GM23248 (cell line): ENCODE data around the gene VTI1A. TPM values are rescaled to one million over a fixed set of nuclear protein-coding genes. Genes with fewer than 3 reads are reported as not detected.

Experiments
- DNase-seq: peaks from one replicate; pipeline ENCODE4 v3.0.0-alpha.2; 2015
- H2AFZ ChIP-seq: fragments of 200-600 bp; sonication (generic); 2 replicates; pipeline ENCODE4 v1.6.1; 2016; ENCODE audit warnings: antibody characterized with exemption
- H3F3A ChIP-seq: fragments of 200-600 bp; sonication (generic); 2 replicates; pipeline ENCODE4 v1.6.1; 2016; ENCODE audit warnings: mild to moderate bottlenecking, antibody characterized with exemption, mixed run types; ENCODE audit not compliant: insufficient read depth
- H3K27ac ChIP-seq: fragments of 200-600 bp; sonication (generic); 2 replicates; pipeline ENCODE4 v1.5.1; 2016; ENCODE audit warnings: mild to moderate bottlenecking
- H3K27me3 ChIP-seq: fragments of 200-600 bp; sonication (generic); replicated peaks from 2 replicates; pipeline ENCODE4 v1.6.1; 2016; ENCODE audit warnings: mild to moderate bottlenecking; ENCODE audit not compliant: insufficient read depth
- H3K36me3 ChIP-seq: fragments of 200-600 bp; sonication (generic); 2 replicates; pipeline ENCODE4 v1.6.1; 2016; ENCODE audit warnings: low read depth, mild to moderate bottlenecking
- H3K4me1 ChIP-seq: fragments of 200-600 bp; sonication (generic); 2 replicates; pipeline ENCODE4 v1.6.1; 2016; ENCODE audit warnings: mild to moderate bottlenecking; ENCODE audit not compliant: insufficient read depth
- H3K4me2 ChIP-seq: fragments of 200-600 bp; sonication (generic); one replicate; pipeline ENCODE4 v1.6.1; 2016; ENCODE audit warnings: mild to moderate bottlenecking; ENCODE audit not compliant: unreplicated experiment
- H3K4me3 ChIP-seq: fragments of 200-600 bp; sonication (generic); 2 replicates; pipeline ENCODE4 v1.5.1; 2016; ENCODE audit warnings: mild to moderate bottlenecking
- H3K79me2 ChIP-seq: fragments of 200-600 bp; sonication (generic); 2 replicates; pipeline ENCODE4 v1.6.1; 2016; ENCODE audit warnings: mild to moderate bottlenecking; ENCODE audit not compliant: insufficient read depth
- H3K9ac ChIP-seq: fragments of 200-600 bp; sonication (generic); 2 replicates; pipeline ENCODE4 v1.6.1; 2016; ENCODE audit warnings: mild to moderate bottlenecking
- H3K9me2 ChIP-seq: fragments of 200-600 bp; sonication (generic); 2 replicates; pipeline ENCODE4 v1.6.1; 2016; ENCODE audit warnings: mixed run types, mild to moderate bottlenecking, moderate library complexity; ENCODE audit not compliant: insufficient read depth
- H3K9me3 ChIP-seq: fragments of 200-600 bp; sonication (generic); one replicate; pipeline ENCODE4 v1.6.1; 2017; ENCODE audit warnings: low read depth
- H4K20me1 ChIP-seq: fragments of 200-600 bp; sonication (generic); 2 replicates; pipeline ENCODE4 v1.6.0; 2016; ENCODE audit not compliant: insufficient read depth
- EZH2 ChIP-seq: fragments of 200-600 bp; sonication (generic); IDR thresholded peaks from 2 replicates; pipeline ENCODE4 v1.6.1; 2018; ENCODE audit warnings: antibody characterized with exemption, mild to moderate bottlenecking; ENCODE audit not compliant: insufficient read depth, poor library complexity, severe bottlenecking
- EZH2phosphoT487 ChIP-seq: fragments of 200-600 bp; sonication (generic); IDR thresholded peaks from 2 replicates; pipeline ENCODE4 v1.6.1; 2018; ENCODE audit warnings: antibody characterized with exemption, moderate library complexity, mild to moderate bottlenecking, low read depth; ENCODE audit not compliant: insufficient read depth
- WGBS, 2 experiments: methylation state at CpG; one replicate each; pipeline ENCODE4 v1.1.6; 2015 to 2017; ENCODE audit warnings: low lambda C conversion rate in 2 of 2, low coverage in 1 of 2; ENCODE audit errors: missing lambda C conversion rate in 2 of 2; 5-methylcytosine and 5-hydroxymethylcytosine counted together
- in situ Hi-C: fragments of 300-500 bp; cut with MboI; formaldehyde crosslinking; loops from 2 replicates; pipeline ENCODE4 v1.15.0; 2020
- polyA plus RNA-seq: library from polyadenylated mRNA; unstranded; fragments of >200 nt; fragmentation: Nextera tagmentation; extraction: Ambion mirVana; gene quantifications from 2 replicates; pipeline ENCODE4 v1.2.1, GENCODE V29; 2016
- total RNA-seq: library from RNA; depleted of rRNA; stranded (reverse); fragments of >200 nt; shearing (Covaris generic); gene quantifications from 2 replicates; pipeline ENCODE4 v1.2.3, GENCODE V29; 2014

The VTI1A gene
- total and polyA plus RNA-seq, 2 experiments from 2014 or later, result 21.6 to 26.4 TPM

- no peaks in the 10 kb centered on the region for H3K79me2 ChIP-seq
- H3K9ac ChIP-seq, result no peak overlapping the region
- H3K4me3 ChIP-seq, result no peak overlapping the region
- no peak overlapping the region for H3K4me2 ChIP-seq
- WGBS, 2 experiments, result 49 to 58% methylated on average over 7 of the region's 7 CpGs
- H3K36me3 ChIP-seq, result no peaks in the 10 kb centered on the region
- H2AFZ ChIP-seq, result no peak overlapping the region
- no peaks in the 10 kb centered on the region for H3F3A ChIP-seq
- in situ Hi-C loops, result no loop called here
- H3K27ac ChIP-seq, result no peak overlapping the region
- TF ChIP-seq EZH2phosphoT487 (no peak), EZH2 (no peak)
- H3K27me3 ChIP-seq, result no peaks in the 10 kb centered on the region
- DNase-seq, result no peak
- H4K20me1 ChIP-seq, result no peaks in the 10 kb centered on the region
- no peaks in the 10 kb centered on the region for H3K9me2 ChIP-seq
- H3K9me3 ChIP-seq, result no peaks in the 10 kb centered on the region
- H3K4me1 ChIP-seq, result no peaks in the 10 kb centered on the region
Observed at GRCh38 chr10:112768121-112768520, 321.1 kb downstream of the VTI1A start.

DNA sequence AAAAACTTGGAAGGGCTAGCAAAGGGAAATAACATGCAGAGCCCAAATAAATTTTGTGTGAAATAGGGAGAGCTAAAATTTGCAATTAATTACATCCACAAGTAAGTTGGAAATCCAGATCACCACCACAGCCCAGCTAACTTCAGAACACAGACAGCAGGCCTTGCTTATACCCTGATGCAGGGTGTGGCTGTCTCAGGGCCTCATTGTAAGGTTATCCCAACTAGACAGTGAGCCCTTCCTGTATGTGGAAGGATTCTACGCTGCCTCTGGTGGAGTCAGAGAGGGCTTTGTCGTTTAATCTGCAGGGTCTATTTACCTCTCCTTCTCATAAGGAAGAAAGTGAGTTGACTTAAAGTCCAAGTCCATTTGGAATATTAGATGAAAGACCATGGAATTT is 322.1 kb downstream of the VTI1A start:
- in situ Hi-C loops, result no loop called here
- WGBS, 2 experiments, result 47 to 56% methylated on average over 2 of the region's 2 CpGs
- no peak for DNase-seq

GRCh38 chr10:112769611-112770370 is 322.8 kb downstream of the VTI1A start:
- Histone ChIP-seq H3K4me1 (no peaks in the 10 kb centered on the region), H3K36me3 (no peaks in the 10 kb centered on the region), H3K9ac (no peak overlapping the region), H4K20me1 (no peaks in the 10 kb centered on the region), H3K79me2 (no peaks in the 10 kb centered on the region), H3K4me3 (no peak overlapping the region), H3F3A (no peaks in the 10 kb centered on the region), H2AFZ (no peak overlapping the region), H3K9me2 (no peaks in the 10 kb centered on the region), H3K27ac (no peak overlapping the region), H3K9me3 (no peaks in the 10 kb centered on the region), H3K27me3 (no peaks in the 10 kb centered on the region), H3K4me2 (no peak overlapping the region)
- WGBS, 2 experiments, result 46 to 54% methylated on average over 6 of the region's 6 CpGs
- TF ChIP-seq EZH2 (no peak), EZH2phosphoT487 (no peak)
- in situ Hi-C loops, result no loop called here
- no peak for DNase-seq

More for the DNA sequence above, 322.1 kb downstream of the VTI1A start:
- Histone ChIP-seq H3K4me1 (no peaks in the 10 kb centered on the region), H3K4me2 (no peak overlapping the region), H3K27me3 (no peaks in the 10 kb centered on the region), H3K4me3 (no peak overlapping the region), H3K9me3 (no peaks in the 10 kb centered on the region), H3K9ac (no peak overlapping the region), H3F3A (no peaks in the 10 kb centered on the region), H3K27ac (no peak overlapping the region), H3K9me2 (no peaks in the 10 kb centered on the region), H4K20me1 (no peaks in the 10 kb centered on the region), H2AFZ (no peak overlapping the region), H3K79me2 (no peaks in the 10 kb centered on the region), H3K36me3 (no peaks in the 10 kb centered on the region)
- TF ChIP-seq EZH2phosphoT487, result no peak

GRCh38 chr10:112771733-112772132 is 324.7 kb downstream of the VTI1A start:
- Histone ChIP-seq H3K36me3 (no peaks in the 10 kb centered on the region), H3K4me2 (no peak overlapping the region)
- WGBS, 2 experiments, result 78 to 81% methylated on average over 3 of the region's 3 CpGs

More at GRCh38 chr10:112771733-112772132, 324.7 kb downstream of the VTI1A start:
- in situ Hi-C loops, result no loop called here
- Histone ChIP-seq H3K27ac (no peak overlapping the region), H3K9ac (no peak overlapping the region), H3K9me3 (no peaks in the 10 kb centered on the region), H3K79me2 (no peaks in the 10 kb centered on the region), H3K4me3 (no peak overlapping the region), H3K27me3 (no peaks in the 10 kb centered on the region), H3F3A (no peaks in the 10 kb centered on the region), H4K20me1 (no peaks in the 10 kb centered on the region), H3K4me1 (peaks cover 7% of the 10 kb centered on the region), H2AFZ (no peak overlapping the region), H3K9me2 (no peaks in the 10 kb centered on the region)
- no peak for DNase-seq
- TF ChIP-seq EZH2, result no peak
- no peak for TF ChIP-seq EZH2phosphoT487
